Spleen (tissue), 7 donors: ENCODE data around the gene XDH.

Source experiments
- POLR2A ChIP-seq, 3 donors: fragments of 450-650 bp; IDR thresholded peaks; one replicate each; pipeline ENCODE4 v1.5.1; 2017; ENCODE audit warnings: antibody characterized with exemption in 3 of 3, mild to moderate bottlenecking in 1 of 3
- POLR2AphosphoS5 ChIP-seq, 3 donors: sonication (generic); formaldehyde crosslinking; IDR thresholded peaks; one replicate each; pipeline ENCODE4 v1.5.1; 2017; ENCODE audit warnings: antibody characterized with exemption in 3 of 3
- TF ChIP-seq, protein P1 (sequence below), 11 experiments: fragments of 200-600 bp in 7 of 11; fragments of 450-650 bp in 4 of 11; sonication (generic) in 4 of 11; IDR thresholded peaks in 8 of 11; conservative IDR thresholded peaks in 3 of 11; 1 replicate in 7 of 11; 2 replicates in 4 of 11; pipeline versions ENCODE4 v1.4.0 to v1.8.0; 2016 to 2021; ENCODE audit warnings: antibody characterized with exemption in 11 of 11, inconsistent platforms in 4 of 11, mild to moderate bottlenecking in 1 of 11
- donor health status: DM: no; HTN: no; CAD: no; lungs with moderate emphysema.
- donor health status: DM: no; HTN: no; CAD: no.
- donor health status: DM: no; HTN: no; CAD: no.

GRCh38 chr2:31380243-31380642 lies 34.3 kb downstream of the XDH start:
- TF ChIP-seq, protein P1, sequence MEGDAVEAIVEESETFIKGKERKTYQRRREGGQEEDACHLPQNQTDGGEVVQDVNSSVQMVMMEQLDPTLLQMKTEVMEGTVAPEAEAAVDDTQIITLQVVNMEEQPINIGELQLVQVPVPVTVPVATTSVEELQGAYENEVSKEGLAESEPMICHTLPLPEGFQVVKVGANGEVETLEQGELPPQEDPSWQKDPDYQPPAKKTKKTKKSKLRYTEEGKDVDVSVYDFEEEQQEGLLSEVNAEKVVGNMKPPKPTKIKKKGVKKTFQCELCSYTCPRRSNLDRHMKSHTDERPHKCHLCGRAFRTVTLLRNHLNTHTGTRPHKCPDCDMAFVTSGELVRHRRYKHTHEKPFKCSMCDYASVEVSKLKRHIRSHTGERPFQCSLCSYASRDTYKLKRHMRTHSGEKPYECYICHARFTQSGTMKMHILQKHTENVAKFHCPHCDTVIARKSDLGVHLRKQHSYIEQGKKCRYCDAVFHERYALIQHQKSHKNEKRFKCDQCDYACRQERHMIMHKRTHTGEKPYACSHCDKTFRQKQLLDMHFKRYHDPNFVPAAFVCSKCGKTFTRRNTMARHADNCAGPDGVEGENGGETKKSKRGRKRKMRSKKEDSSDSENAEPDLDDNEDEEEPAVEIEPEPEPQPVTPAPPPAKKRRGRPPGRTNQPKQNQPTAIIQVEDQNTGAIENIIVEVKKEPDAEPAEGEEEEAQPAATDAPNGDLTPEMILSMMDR (IDR thresholded peaks at IDR 0.05 in 8 of 11, conservative IDR thresholded peaks at IDR 0.05 in 3 of 11), result no peak
- TF ChIP-seq POLR2AphosphoS5 (IDR thresholded peaks at IDR 0.05) (no peak), POLR2A (IDR thresholded peaks at IDR 0.05) (no peak)
